ENCODE measurements around the gene MAPK8IP1.

MAPK8IP1 gene

DNA sequence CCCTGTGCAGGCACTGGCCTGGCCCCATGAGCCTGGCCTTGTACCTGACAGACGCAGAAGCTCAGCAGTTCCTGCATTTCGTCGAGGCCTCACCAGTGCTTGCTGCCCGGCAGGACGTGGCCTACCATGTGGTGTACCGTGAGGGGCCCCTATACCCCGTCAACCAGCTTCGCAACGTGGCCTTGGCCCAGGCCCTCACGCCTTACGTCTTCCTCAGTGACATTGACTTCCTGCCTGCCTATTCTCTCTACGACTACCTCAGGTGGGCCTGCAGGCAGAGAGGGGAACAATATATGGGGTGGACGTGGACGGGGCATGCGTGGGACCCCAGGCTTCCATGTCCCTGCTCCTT lies 41.9 kb downstream of the MAPK8IP1 start:
- peaks cover 40% of the 10 kb centered on the region for H3K27me3 Mint-ChIP-seq (ENCODE audit: low read depth, poor library complexity)
- peaks cover 37% of the 10 kb centered on the region for H3K4me1 Mint-ChIP-seq
- DNase-seq, result no peak
- H3K4me3 Mint-ChIP-seq, result no peak overlapping the region
- peaks cover 6% of the 10 kb centered on the region for H3K9me3 Mint-ChIP-seq
- H3K27ac Mint-ChIP-seq, result no peak overlapping the region
- H3K36me3 Mint-ChIP-seq (ENCODE audit: low read depth), result peaks cover 9% of the 10 kb centered on the region
- TF ChIP-seq, protein P1, sequence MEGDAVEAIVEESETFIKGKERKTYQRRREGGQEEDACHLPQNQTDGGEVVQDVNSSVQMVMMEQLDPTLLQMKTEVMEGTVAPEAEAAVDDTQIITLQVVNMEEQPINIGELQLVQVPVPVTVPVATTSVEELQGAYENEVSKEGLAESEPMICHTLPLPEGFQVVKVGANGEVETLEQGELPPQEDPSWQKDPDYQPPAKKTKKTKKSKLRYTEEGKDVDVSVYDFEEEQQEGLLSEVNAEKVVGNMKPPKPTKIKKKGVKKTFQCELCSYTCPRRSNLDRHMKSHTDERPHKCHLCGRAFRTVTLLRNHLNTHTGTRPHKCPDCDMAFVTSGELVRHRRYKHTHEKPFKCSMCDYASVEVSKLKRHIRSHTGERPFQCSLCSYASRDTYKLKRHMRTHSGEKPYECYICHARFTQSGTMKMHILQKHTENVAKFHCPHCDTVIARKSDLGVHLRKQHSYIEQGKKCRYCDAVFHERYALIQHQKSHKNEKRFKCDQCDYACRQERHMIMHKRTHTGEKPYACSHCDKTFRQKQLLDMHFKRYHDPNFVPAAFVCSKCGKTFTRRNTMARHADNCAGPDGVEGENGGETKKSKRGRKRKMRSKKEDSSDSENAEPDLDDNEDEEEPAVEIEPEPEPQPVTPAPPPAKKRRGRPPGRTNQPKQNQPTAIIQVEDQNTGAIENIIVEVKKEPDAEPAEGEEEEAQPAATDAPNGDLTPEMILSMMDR (IDR thresholded peaks at IDR 0.05), result no peak

DNA sequence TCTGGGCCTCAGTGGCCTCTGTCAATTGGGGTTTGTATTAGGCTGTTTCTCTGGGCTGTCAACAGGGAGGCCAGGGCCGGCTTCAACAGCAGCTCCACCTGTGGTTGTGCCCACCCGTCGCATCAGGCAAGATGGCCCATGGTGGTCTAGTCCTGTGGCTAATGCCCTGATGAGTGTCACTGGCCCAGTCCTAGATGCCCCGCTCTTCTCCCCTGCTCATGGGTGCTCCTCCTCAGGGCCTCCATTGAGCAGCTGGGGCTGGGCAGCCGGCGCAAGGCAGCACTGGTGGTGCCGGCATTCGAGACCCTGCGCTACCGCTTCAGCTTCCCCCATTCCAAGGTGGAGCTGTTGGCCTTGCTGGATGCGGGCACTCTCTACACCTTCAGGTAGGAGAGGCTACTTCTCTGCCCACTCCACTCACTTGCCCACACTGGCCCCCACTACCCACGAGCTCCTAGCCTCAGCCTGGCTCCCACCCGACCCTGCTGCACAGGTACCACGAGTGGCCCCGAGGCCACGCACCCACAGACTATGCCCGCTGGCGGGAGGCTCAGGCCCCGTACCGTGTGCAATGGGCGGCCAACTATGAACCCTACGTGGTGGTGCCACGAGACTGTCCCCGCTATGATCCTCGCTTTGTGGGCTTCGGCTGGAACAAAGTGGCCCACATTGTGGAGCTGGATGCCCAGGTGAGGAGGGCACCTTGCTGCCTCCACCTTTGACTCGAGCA lies 42.4 kb downstream of the MAPK8IP1 start:
- peaks cover 15% of the 10 kb centered on the region for H3K36me3 Mint-ChIP-seq (ENCODE audit: low read depth)
- DNase-seq, result no peak
- TF ChIP-seq, protein P1 (IDR thresholded peaks at IDR 0.05), result no peak
- H3K9me3 Mint-ChIP-seq, result peaks cover 6% of the 10 kb centered on the region
- H3K4me1 Mint-ChIP-seq, result peaks cover 42% of the 10 kb centered on the region
- H3K27me3 Mint-ChIP-seq (ENCODE audit: low read depth, poor library complexity), result peaks cover 40% of the 10 kb centered on the region
- H3K4me3 Mint-ChIP-seq, result no peak overlapping the region
- H3K27ac Mint-ChIP-seq, result no peak overlapping the region

DNA sequence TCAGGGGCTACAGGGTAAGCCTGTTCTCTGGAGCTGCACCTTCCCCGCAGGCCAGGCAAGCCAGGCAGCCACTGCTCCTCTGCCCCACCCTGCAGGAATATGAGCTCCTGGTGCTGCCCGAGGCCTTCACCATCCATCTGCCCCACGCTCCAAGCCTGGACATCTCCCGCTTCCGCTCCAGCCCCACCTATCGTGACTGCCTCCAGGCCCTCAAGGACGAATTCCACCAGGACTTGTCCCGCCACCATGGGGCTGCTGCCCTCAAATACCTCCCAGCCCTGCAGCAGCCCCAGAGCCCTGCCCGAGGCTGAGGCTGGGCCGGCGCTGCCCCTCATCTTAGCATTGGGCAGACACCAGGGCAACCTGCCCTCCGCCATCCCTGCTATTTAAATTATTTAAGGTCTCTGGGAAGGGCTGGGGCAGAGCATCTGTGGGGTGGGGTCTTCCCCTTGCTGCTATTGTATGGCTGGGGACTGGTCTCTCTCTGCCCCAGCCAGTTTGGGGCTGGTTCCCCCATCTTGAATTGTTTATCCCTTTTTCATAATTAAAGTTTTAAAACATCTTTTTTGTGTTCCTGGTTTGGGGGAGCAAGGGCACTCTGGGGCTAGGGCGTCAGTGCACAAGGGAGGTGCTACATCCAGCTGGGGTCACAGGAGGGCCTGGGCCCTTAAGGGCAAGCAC lies 43.2 kb downstream of the MAPK8IP1 start:
- no peak for DNase-seq
- peaks cover 6% of the 10 kb centered on the region for H3K9me3 Mint-ChIP-seq
- H3K27me3 Mint-ChIP-seq (ENCODE audit: low read depth, poor library complexity), result peaks cover 33% of the 10 kb centered on the region
- no peak overlapping the region for H3K27ac Mint-ChIP-seq
- H3K36me3 Mint-ChIP-seq (ENCODE audit: low read depth), result peaks cover 23% of the 10 kb centered on the region
- H3K4me1 Mint-ChIP-seq, result peaks cover 47% of the 10 kb centered on the region
- TF ChIP-seq, protein P1 (IDR thresholded peaks at IDR 0.05), result no peak
- H3K4me3 Mint-ChIP-seq, result no peak overlapping the region

DNA sequence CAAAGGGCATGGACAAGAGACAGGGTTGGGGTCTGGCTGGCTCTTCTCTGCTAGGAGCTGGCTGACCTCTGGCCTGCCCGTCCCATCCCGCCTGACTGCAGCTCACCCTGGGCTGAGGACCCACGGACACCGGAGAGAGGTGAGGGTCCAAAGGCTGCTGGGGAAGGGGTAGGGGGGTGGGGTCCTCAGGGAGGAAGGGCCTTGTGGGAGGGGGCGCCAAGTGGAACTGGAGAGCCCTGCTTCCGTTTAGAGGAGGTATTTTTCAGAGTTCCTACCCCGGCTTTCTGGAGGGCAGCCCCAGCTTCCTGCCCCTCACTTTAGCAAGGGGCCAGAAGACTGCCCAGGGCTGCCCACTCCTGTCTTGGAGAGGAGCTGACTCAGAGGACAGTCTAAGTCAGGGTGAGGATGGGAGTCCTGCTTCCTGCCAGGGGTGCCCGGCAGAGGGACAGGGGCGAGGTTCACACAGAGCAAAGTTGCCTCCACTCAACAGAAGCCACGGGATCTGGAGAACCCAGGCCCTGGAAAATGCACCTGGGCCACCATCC lies 44.1 kb downstream of the MAPK8IP1 start:
- H3K27ac Mint-ChIP-seq, result peak overlapping the region; percentile 39
- peaks cover 27% of the 10 kb centered on the region for H3K36me3 Mint-ChIP-seq (ENCODE audit: low read depth)
- H3K9me3 Mint-ChIP-seq, result no peaks in the 10 kb centered on the region
- no peak overlapping the region for H3K4me3 Mint-ChIP-seq
- H3K27me3 Mint-ChIP-seq (ENCODE audit: low read depth, poor library complexity), result peaks cover 24% of the 10 kb centered on the region
- H3K4me1 Mint-ChIP-seq, result peaks cover 41% of the 10 kb centered on the region
- TF ChIP-seq, protein P1 (IDR thresholded peaks at IDR 0.05), result no peak
- no peak for DNase-seq

DNA sequence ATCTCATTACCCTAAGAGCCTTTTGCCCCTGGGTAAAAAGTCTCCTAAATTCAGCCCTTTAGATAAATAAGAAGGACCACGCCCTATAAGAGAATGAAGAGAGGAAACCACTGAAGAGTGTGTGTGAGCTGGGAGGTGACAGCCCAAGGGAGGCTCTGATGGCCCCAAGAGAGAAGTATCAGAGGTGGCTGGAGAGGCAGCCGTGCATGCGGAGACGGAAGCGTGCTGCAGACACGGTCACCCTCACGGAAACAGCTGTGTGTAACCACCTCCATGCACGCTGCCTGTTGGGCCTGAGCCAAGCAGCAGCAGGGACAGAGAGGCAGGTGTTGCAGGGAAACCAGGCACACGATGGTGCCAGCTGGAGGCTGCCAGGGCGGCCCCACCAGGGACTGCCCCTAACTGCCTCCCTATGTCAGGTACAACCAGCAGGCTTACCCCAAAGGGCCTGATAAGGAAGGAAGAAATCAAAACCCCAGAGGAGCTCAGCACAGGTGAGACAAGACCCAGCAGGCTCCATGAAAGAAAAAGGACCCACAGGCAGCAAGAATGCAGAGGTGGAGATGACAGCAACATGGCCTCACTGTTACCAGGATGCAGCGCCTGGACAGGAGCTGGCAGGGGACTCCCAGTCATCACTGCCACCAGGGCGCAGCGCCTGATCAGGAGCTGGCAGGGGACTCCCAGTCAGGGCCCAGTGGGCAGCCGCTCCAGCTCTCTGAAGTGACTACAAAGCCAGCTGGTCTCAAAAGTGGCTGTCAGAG lies 44.8 kb downstream of the MAPK8IP1 start:
- TF ChIP-seq, protein P1 (IDR thresholded peaks at IDR 0.05), result no peak
- Mint-ChIP-seq H3K27ac (peak overlapping the region; percentile 66), H3K9me3 (no peaks in the 10 kb centered on the region), H3K36me3 (ENCODE audit: low read depth) (peaks cover 33% of the 10 kb centered on the region), H3K4me1 (peaks cover 41% of the 10 kb centered on the region), H3K27me3 (ENCODE audit: low read depth, poor library complexity) (peaks cover 18% of the 10 kb centered on the region), H3K4me3 (no peak overlapping the region)
- DNase-seq, result no peak

All from nephron progenitor cell (in vitro differentiated cells).